A549 (cell line): ENCODE measurements around the gene RPL3. TPM values are rescaled to one million over a fixed set of nuclear protein-coding genes. Genes with fewer than 3 reads are reported as not detected.

ENCODE experiments used
- ATAC-seq, 2 experiments: fragments of 200-7000 bp in 1 of 2; fragments of >200 bp in 1 of 2; cut with Nextera tagmentation in 1 of 2; cut with Tn5 transposase in 1 of 2; 3 replicates each; pipeline versions ENCODE4 v1.8.0 to v1.9.1; 2018 to 2020; ENCODE audit warnings: mild to moderate bottlenecking in 1 of 2, moderate library complexity in 1 of 2
- CTCF ChIA-PET: fragments of 300-600 bp; sonication (Branson Sonifier 250); formaldehyde crosslinking; extraction: SDS; loops from one replicate; lab custom pipeline; 2021; ENCODE audit warnings: antibody characterized with exemption, inconsistent platforms; lab: Yijun Ruan, JAX
- POLR2A ChIA-PET: fragments of 350-600 bp; formaldehyde crosslinking; extraction: SDS; loops from one replicate; lab custom pipeline; 2021; ENCODE audit warnings: antibody characterized with exemption, inconsistent platforms; lab: Yijun Ruan, JAX
- DNase-seq, 2 experiments: peaks; one replicate each; pipeline versions ENCODE4 v3.0.0 to v3.0.0-alpha.2; 2011 to 2016; ENCODE audit warnings: low read depth in 1 of 2, low spot score in 1 of 2
- FAIRE-seq: peaks from 2 replicates; lab custom pipeline; 2011; peaks lifted over from hg19 to GRCh38; lab: Jason Lieb, UNC
- H3K27ac ChIP-seq, 2 experiments: fragments of >200 bp; sonication (Bioruptor Twin); formaldehyde crosslinking; 3 replicates each; pipeline ENCODE4 v1.5.1; 2016 to 2017
- H3K4me1 ChIP-seq: fragments of >200 bp; sonication (Bioruptor Twin); formaldehyde crosslinking; 3 replicates; pipeline ENCODE4 v1.6.1; 2016
- H3K4me2 ChIP-seq: fragments of >200 bp; sonication (Bioruptor Twin); formaldehyde crosslinking; 3 replicates; pipeline ENCODE4 v1.6.1; 2016
- H3K4me3 ChIP-seq: fragments of >200 bp; sonication (Bioruptor Twin); formaldehyde crosslinking; 3 replicates; pipeline ENCODE4 v1.5.1; 2016
- H3K9me3 ChIP-seq: fragments of >200 bp; sonication (Bioruptor Twin); formaldehyde crosslinking; 3 replicates; pipeline ENCODE4 v1.6.1; 2016
- BCL3 ChIP-seq: fragments of >200 bp; sonication (Bioruptor Twin); formaldehyde crosslinking; IDR thresholded peaks from 3 replicates; pipeline ENCODE4 v1.6.1; 2016
- CHD2 ChIP-seq: fragments of 150-350 bp; IDR thresholded peaks from 2 replicates; pipeline ENCODE4 v1.6.1; 2014; ENCODE audit warnings: low read length; ENCODE audit not compliant: partially characterized antibody
- CTCF ChIP-seq: fragments of >200 bp; sonication (Bioruptor Twin); formaldehyde crosslinking; IDR thresholded peaks from 3 replicates; pipeline ENCODE4 v1.5.1; 2016
- E2F6 ChIP-seq: IDR thresholded peaks from 2 replicates; pipeline ENCODE4 v1.6.1; 2012; ENCODE audit warnings: low read depth, borderline replicate concordance
- EP300 ChIP-seq, 2 experiments: fragments of >200 bp; sonication (Bioruptor Twin); formaldehyde crosslinking; IDR thresholded peaks; 2 replicates in 1 of 2; 3 replicates in 1 of 2; pipeline ENCODE4 v1.6.1; 2016 to 2017
- ESRRA ChIP-seq: fragments of 150-350 bp; IDR thresholded peaks from 2 replicates; pipeline ENCODE4 v1.6.1; 2014; ENCODE audit warnings: mild to moderate bottlenecking, low read length, borderline replicate concordance
- FOSB ChIP-seq: fragments of 250-450 bp; sonication (Bioruptor Pico); IDR thresholded peaks from 2 replicates; pipeline ENCODE4 v1.5.0; 2020; ENCODE audit warnings: mild to moderate bottlenecking, moderate library complexity
- FOSL2 ChIP-seq, 2 experiments: fragments of 450-650 bp in 1 of 2; fragments of >200 bp in 1 of 2; sonication (Bioruptor Twin) in 1 of 2; formaldehyde crosslinking; IDR thresholded peaks; 2 replicates each; pipeline versions ENCODE4 v1.5.0 to v1.6.1; 2016 to 2020; ENCODE audit warnings: mild to moderate bottlenecking in 1 of 2, moderate library complexity in 1 of 2
- FOXS1 ChIP-seq: fragments of 250-450 bp; sonication (Bioruptor Pico); IDR thresholded peaks from 2 replicates; pipeline ENCODE4 v1.5.0; 2020; ENCODE audit warnings: mild to moderate bottlenecking, moderate library complexity
- GATA3 ChIP-seq: IDR thresholded peaks from 2 replicates; pipeline ENCODE4 v1.6.1; 2012; ENCODE audit warnings: borderline replicate concordance
- HDAC2 ChIP-seq: fragments of 200-600 bp; sonication (generic); IDR thresholded peaks from 2 replicates; pipeline ENCODE4 v1.6.1; 2016
- HEYL ChIP-seq: fragments of 250-450 bp; sonication (Bioruptor Pico); IDR thresholded peaks from 2 replicates; pipeline ENCODE4 v1.8.0; 2021; ENCODE audit warnings: mild to moderate bottlenecking, moderate library complexity
- HOXB13 ChIP-seq: fragments of 250-450 bp; sonication (Bioruptor Pico); IDR thresholded peaks from 2 replicates; pipeline ENCODE4 v1.5.0; 2020; ENCODE audit warnings: low read depth, mild to moderate bottlenecking, moderate library complexity
- HOXB5 ChIP-seq: fragments of 250-450 bp; sonication (Bioruptor Pico); IDR thresholded peaks from 2 replicates; pipeline ENCODE4 v1.5.0; 2020; ENCODE audit warnings: mild to moderate bottlenecking, moderate library complexity
- JUN ChIP-seq, 2 experiments: fragments of >200 bp; sonication (Bioruptor Twin); formaldehyde crosslinking; IDR thresholded peaks; 2 replicates in 1 of 2; 3 replicates in 1 of 2; pipeline ENCODE4 v1.6.1; 2016 to 2017
- KDM5A ChIP-seq: fragments of 200-600 bp; sonication (generic); IDR thresholded peaks from 2 replicates; pipeline ENCODE4 v1.6.1; 2016; ENCODE audit warnings: antibody characterized with exemption, mild to moderate bottlenecking
- MAZ ChIP-seq: fragments of 150-350 bp; IDR thresholded peaks from 2 replicates; pipeline ENCODE4 v1.6.1; 2014; ENCODE audit warnings: antibody characterized with exemption, low read depth, low read length, borderline replicate concordance
- MYC ChIP-seq: IDR thresholded peaks from 2 replicates; pipeline ENCODE4 v1.6.1; 2012; ENCODE audit warnings: mild to moderate bottlenecking, inconsistent platforms, low read length, improper control_type of control experiment, borderline replicate concordance
- NPAS2 ChIP-seq: fragments of 250-450 bp; sonication (Bioruptor Pico); IDR thresholded peaks from 2 replicates; pipeline ENCODE4 v1.8.0; 2022; ENCODE audit warnings: mild to moderate bottlenecking, moderate library complexity, borderline replicate concordance
- PHF8 ChIP-seq: fragments of 200-600 bp; sonication (generic); IDR thresholded peaks from 2 replicates; pipeline ENCODE4 v1.6.1; 2016; ENCODE audit warnings: low read depth, mild to moderate bottlenecking, antibody characterized with exemption, moderate library complexity, borderline replicate concordance
- RCOR1 ChIP-seq: fragments of 150-350 bp; IDR thresholded peaks from 2 replicates; pipeline ENCODE4 v1.6.1; 2014; ENCODE audit warnings: antibody characterized with exemption, low read length, low read depth
- RFX5 ChIP-seq: fragments of 450-650 bp; IDR thresholded peaks from 2 replicates; pipeline ENCODE4 v1.7.1; 2014; ENCODE audit warnings: antibody characterized with exemption, mild to moderate bottlenecking, moderate library complexity
- TP53 ChIP-seq: fragments of 250-450 bp; sonication (Bioruptor Pico); IDR thresholded peaks from 2 replicates; pipeline ENCODE4 v1.5.0; 2021; ENCODE audit warnings: mild to moderate bottlenecking, moderate library complexity
- ZNF302 ChIP-seq: fragments of 250-450 bp; sonication (Bioruptor Pico); IDR thresholded peaks from 2 replicates; pipeline ENCODE4 v1.9.0; 2021; ENCODE audit warnings: inconsistent platforms, mild to moderate bottlenecking, moderate library complexity
- ZSCAN20 ChIP-seq: fragments of 250-450 bp; sonication (Bioruptor Pico); IDR thresholded peaks from 2 replicates; pipeline ENCODE4 v1.8.0; 2022; ENCODE audit warnings: mild to moderate bottlenecking, moderate library complexity
- WGBS: methylation state at CpG from one replicate; pipeline ENCODE4 v1.1.6; 2017; ENCODE audit errors: missing lambda C conversion rate; 5-methylcytosine and 5-hydroxymethylcytosine counted together
- polyA plus RNA-seq, 4 experiments: library from polyadenylated mRNA; depleted of rRNA in 3 of 4; stranded (reverse); fragments of >200 nt; fragmentation: RNase III in 1 of 4; extraction: RNeasy Plus Mini Kit Qiagen cat#74134 plus additional on column Dnase treatment in 1 of 4; gene quantifications; 2 replicates in 3 of 4; 3 replicates in 1 of 4; pipeline ENCODE4 v1.2.3, GENCODE V29; 2011 to 2017
- TF ChIP-seq, protein P1 (sequence below): fragments of 250-450 bp; sonication (Bioruptor Pico); IDR thresholded peaks from 2 replicates; pipeline ENCODE4 v1.5.0; 2020; ENCODE audit warnings: low read depth, mild to moderate bottlenecking, moderate library complexity
- TF ChIP-seq, protein P2 (sequence below): IDR thresholded peaks from 2 replicates; pipeline ENCODE4 v1.6.1; 2012
- TF ChIP-seq, protein P3 (sequence below): IDR thresholded peaks from 2 replicates; pipeline ENCODE4 v1.6.1; 2012

The RPL3 gene
- polyA plus RNA-seq, 2 of the 4 experiments (the other 2 are of a cell fraction) = 1,921 to 1,965 TPM

- no peak overlapping the region for H3K4me3 ChIP-seq
Observed at GRCh38 chr22:39291523-39291922, 27.9 kb downstream of the RPL3 start.

GRCh38 chr22:39290724-39291161 is 28.7 kb downstream of the RPL3 start:
- peak overlapping the region; percentile 64 for H3K4me2 ChIP-seq
- ChIA-PET CTCF (interaction anchor here (0.7 to 3.0 kb wide), 11 partner anchors 11 to 238 kb away, joined by 3 to 19 read pairs (median 5); no protein-coding TSS in a partner anchor), POLR2A (interaction anchor here (1.0 kb wide), 1 partner anchor 29 kb away, joined by 4 read pairs; no protein-coding TSS in a partner anchor)
- DNase-seq (peak; percentile 59 to 77), ATAC-seq (peak; percentile 61 to 77), FAIRE-seq (no peak)
- H3K9me3 ChIP-seq = no peaks in the 10 kb centered on the region
- 60% methylated on average over 1 of the region's 17 CpGs for WGBS
- no peak overlapping the region for H3K4me3 ChIP-seq
- peak overlapping the region; percentile 93 to 98 for H3K27ac ChIP-seq
- peaks cover 52% of the 10 kb centered on the region for H3K4me1 ChIP-seq
- TF ChIP-seq KDM5A = no peak
- no peak for TF ChIP-seq HOXB13
- 0 out of 2 replicates have a peak, but pooled peaks have one; percentile 38 for TF ChIP-seq HOXB5 (CRISPR knock-in tag)
- TF ChIP-seq FOSL2 (IDR thresholded peaks at IDR 0.05) = no peak
- peak; percentile 59 for TF ChIP-seq FOSL2 (CRISPR knock-in tag; IDR thresholded peaks at IDR 0.05)
- no peak for TF ChIP-seq HDAC2
- no peak for TF ChIP-seq MAZ
- TF ChIP-seq ZNF302 = no peak
- TF ChIP-seq NPAS2 = no peak
- no peak for TF ChIP-seq FOSB (CRISPR knock-in tag)
- 0 out of 5 replicates have a peak, but pooled peaks of 1 of the 2 experiments have one; percentile 36 for TF ChIP-seq JUN (IDR thresholded peaks at IDR 0.05)
- no peak for TF ChIP-seq HEYL
- TF ChIP-seq PHF8 = no peak
- no peak for TF ChIP-seq FOXS1 (CRISPR knock-in tag)
- no peak for TF ChIP-seq CHD2
- no peak for TF ChIP-seq ESRRA
- TF ChIP-seq RCOR1 = no peak
- TF ChIP-seq MYC = no peak
- no peak for TF ChIP-seq RFX5
- TF ChIP-seq, protein P1, sequence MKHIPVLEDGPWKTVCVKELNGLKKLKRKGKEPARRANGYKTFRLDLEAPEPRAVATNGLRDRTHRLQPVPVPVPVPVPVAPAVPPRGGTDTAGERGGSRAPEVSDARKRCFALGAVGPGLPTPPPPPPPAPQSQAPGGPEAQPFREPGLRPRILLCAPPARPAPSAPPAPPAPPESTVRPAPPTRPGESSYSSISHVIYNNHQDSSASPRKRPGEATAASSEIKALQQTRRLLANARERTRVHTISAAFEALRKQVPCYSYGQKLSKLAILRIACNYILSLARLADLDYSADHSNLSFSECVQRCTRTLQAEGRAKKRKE (CRISPR knock-in tag) = 0 out of 2 replicates have a peak, but pooled peaks have one; percentile 35
- TF ChIP-seq, protein P2, sequence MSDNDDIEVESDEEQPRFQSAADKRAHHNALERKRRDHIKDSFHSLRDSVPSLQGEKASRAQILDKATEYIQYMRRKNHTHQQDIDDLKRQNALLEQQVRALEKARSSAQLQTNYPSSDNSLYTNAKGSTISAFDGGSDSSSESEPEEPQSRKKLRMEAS = peak; percentile 87
- TF ChIP-seq BCL3 = peak; percentile 19; the same call in 1 of the 3 replicates
- TF ChIP-seq E2F6 = peak; percentile 81
- peak; percentile 45; the same call in 1 of the 2 replicates for TF ChIP-seq GATA3
- TF ChIP-seq, protein P3, sequence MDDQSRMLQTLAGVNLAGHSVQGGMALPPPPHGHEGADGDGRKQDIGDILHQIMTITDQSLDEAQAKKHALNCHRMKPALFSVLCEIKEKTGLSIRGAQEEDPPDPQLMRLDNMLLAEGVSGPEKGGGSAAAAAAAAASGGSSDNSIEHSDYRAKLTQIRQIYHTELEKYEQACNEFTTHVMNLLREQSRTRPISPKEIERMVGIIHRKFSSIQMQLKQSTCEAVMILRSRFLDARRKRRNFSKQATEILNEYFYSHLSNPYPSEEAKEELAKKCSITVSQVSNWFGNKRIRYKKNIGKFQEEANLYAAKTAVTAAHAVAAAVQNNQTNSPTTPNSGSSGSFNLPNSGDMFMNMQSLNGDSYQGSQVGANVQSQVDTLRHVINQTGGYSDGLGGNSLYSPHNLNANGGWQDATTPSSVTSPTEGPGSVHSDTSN = no peak
- peak in 1 of 2 experiments; percentile 59; a peak in 1 of 5 replicates for TF ChIP-seq EP300 (IDR thresholded peaks at IDR 0.05)
- TF ChIP-seq ZSCAN20 = no peak

More at GRCh38 chr22:39291523-39291922, 27.9 kb downstream of the RPL3 start:
- Histone ChIP-seq H3K4me2 (peak overlapping the region; percentile 64), H3K27ac (peak overlapping the region; percentile 93 to 98), H3K9me3 (no peaks in the 10 kb centered on the region), H3K4me1 (peaks cover 58% of the 10 kb centered on the region)
- no peak for FAIRE-seq
- DNase-seq = no peak
- peak in 1 of 2 experiments; percentile 4; a peak in 3 of 6 replicates for ATAC-seq
- POLR2A ChIA-PET = interaction anchor here (1.0 kb wide), 1 partner anchor 28 kb away, joined by 4 read pairs; no protein-coding TSS in a partner anchor
- TF ChIP-seq CTCF (peak; percentile 12; the same call in 1 of the 3 replicates), TP53 (CRISPR knock-in tag) (no peak)
- 94% methylated on average over 5 of the region's 10 CpGs for WGBS
- CTCF ChIA-PET = interaction anchor here (0.6 to 3.0 kb wide), 13 partner anchors 9 to 121 kb away, joined by 3 to 19 read pairs (median 4); no protein-coding TSS in a partner anchor
